Neural cell (in vitro differentiated cells): ENCODE measurements around the gene VAMP8. TPM values are rescaled to one million over a fixed set of nuclear protein-coding genes. Genes with fewer than 3 reads are reported as not detected.
A peak's percentile ranks its signal among the peaks of the same experiment; 100 is the strongest.

ENCODE experiments used
- H2AFZ ChIP-seq: fragments of 200-600, 300-800 bp; sonication (generic), shearing (Covaris generic); 2 replicates; pipeline ENCODE4 v1.6.0; 2014; ENCODE audit warnings: low read depth, mild to moderate bottlenecking, antibody characterized with exemption, low read length, moderate library complexity
- H3F3A ChIP-seq: fragments of 200-600 bp; shearing (Covaris generic); 2 replicates; pipeline ENCODE4 v1.6.1; 2016; ENCODE audit warnings: mild to moderate bottlenecking, moderate library complexity, mixed read lengths, antibody characterized with exemption, low read length; ENCODE audit not compliant: insufficient read depth, poor library complexity, severe bottlenecking
- H3K27ac ChIP-seq: fragments of 200-600, 300-800 bp; sonication (generic), shearing (Covaris generic); 2 replicates; pipeline ENCODE4 v1.5.1; 2014; ENCODE audit warnings: mild to moderate bottlenecking, low read length, moderate library complexity
- H3K27me3 ChIP-seq: fragments of 300-800, 200-600 bp; sonication (generic), shearing (Covaris generic); 2 replicates; pipeline ENCODE4 v1.6.0; 2014; ENCODE audit warnings: mild to moderate bottlenecking, low read depth, low read length, moderate library complexity; ENCODE audit not compliant: insufficient read depth
- H3K36me3 ChIP-seq: fragments of 300-800, 200-600 bp; sonication (generic), shearing (Covaris generic); 2 replicates; pipeline ENCODE4 v1.5.1; 2014; ENCODE audit warnings: mild to moderate bottlenecking, antibody characterized with exemption, low read length, moderate library complexity; ENCODE audit not compliant: insufficient read depth
- H3K4me2 ChIP-seq: fragments of 300-800, 200-600 bp; sonication (generic), shearing (Covaris generic); 2 replicates; pipeline ENCODE4 v1.6.0; 2014; ENCODE audit warnings: mild to moderate bottlenecking, low read length
- H3K4me3 ChIP-seq: fragments of 300-800, 200-600 bp; sonication (generic), shearing (Covaris generic); 2 replicates; pipeline ENCODE4 v1.5.1; 2014; ENCODE audit warnings: mild to moderate bottlenecking, low read length, moderate library complexity
- H3K79me2 ChIP-seq: fragments of 200-600 bp; shearing (Covaris generic); replicated peaks from 2 replicates; pipeline ENCODE4 v1.6.0; 2014; ENCODE audit warnings: mild to moderate bottlenecking, low read length, moderate library complexity; ENCODE audit not compliant: insufficient read depth
- H3K9ac ChIP-seq: fragments of 300-800, 200-600 bp; sonication (generic), shearing (Covaris generic); 2 replicates; pipeline ENCODE4 v1.6.1; 2016; ENCODE audit warnings: mild to moderate bottlenecking, low read length, mixed read lengths
- H3K9me2 ChIP-seq: fragments of 200-600 bp; shearing (Covaris generic); 2 replicates; pipeline ENCODE4 v1.6.1; 2016; ENCODE audit warnings: mild to moderate bottlenecking, low read length, mixed read lengths; ENCODE audit not compliant: insufficient read depth
- H3K9me3 ChIP-seq: fragments of 200-600, 300-800 bp; sonication (generic), shearing (Covaris generic); 2 replicates; pipeline ENCODE4 v1.6.1; 2016; ENCODE audit warnings: mild to moderate bottlenecking, mixed run types, low read length, moderate library complexity, mixed read lengths
- H4K20me1 ChIP-seq: fragments of 200-600 bp; shearing (Covaris generic); 2 replicates; pipeline ENCODE4 v1.6.1; 2016; ENCODE audit warnings: mild to moderate bottlenecking, mixed run types; ENCODE audit not compliant: insufficient read depth
- CTCF ChIP-seq: fragments of 450-650 bp; IDR thresholded peaks from 2 replicates; pipeline ENCODE4 v1.5.1; 2014; ENCODE audit warnings: antibody characterized with exemption, mild to moderate bottlenecking, moderate library complexity; ENCODE audit not compliant: poor library complexity, severe bottlenecking
- EP300 ChIP-seq: fragments of 450-650 bp; conservative IDR thresholded peaks from 2 replicates; pipeline ENCODE4 v1.6.1; 2014; ENCODE audit warnings: antibody characterized with exemption, mild to moderate bottlenecking, moderate library complexity; ENCODE audit not compliant: poor library complexity, severe bottlenecking
- EZH2 ChIP-seq: fragments of 200-600, 300-800 bp; shearing (Covaris generic), sonication (generic); IDR thresholded peaks from 2 replicates; pipeline ENCODE4 v1.6.1; 2014; ENCODE audit warnings: antibody characterized with exemption, low read length, borderline replicate concordance, mild to moderate bottlenecking; ENCODE audit not compliant: insufficient read depth, poor library complexity, severe bottlenecking
- MXI1 ChIP-seq: fragments of 450-650 bp; conservative IDR thresholded peaks from 2 replicates; pipeline ENCODE4 v1.6.1; 2014; ENCODE audit warnings: antibody characterized with exemption, mild to moderate bottlenecking; ENCODE audit not compliant: poor library complexity, severe bottlenecking
- POLR2AphosphoS5 ChIP-seq: IDR thresholded peaks from 2 replicates; pipeline ENCODE4 v1.6.1; 2012
- RAD21 ChIP-seq: fragments of 450-650 bp; conservative IDR thresholded peaks from 2 replicates; pipeline ENCODE4 v1.6.1; 2014; ENCODE audit warnings: antibody characterized with exemption, mild to moderate bottlenecking, moderate library complexity
- REST ChIP-seq: IDR thresholded peaks from 2 replicates; pipeline ENCODE4 v1.6.1; 2012; ENCODE audit warnings: borderline replicate concordance
- SMC3 ChIP-seq: fragments of 450-650 bp; conservative IDR thresholded peaks from 2 replicates; pipeline ENCODE4 v1.6.1; 2014; ENCODE audit warnings: antibody characterized with exemption, mild to moderate bottlenecking, moderate library complexity; ENCODE audit not compliant: poor library complexity
- TAF1 ChIP-seq: IDR thresholded peaks from 2 replicates; pipeline ENCODE4 v1.6.1; 2012; ENCODE audit warnings: low read depth
- polyA plus RNA-seq: library from polyadenylated mRNA; depleted of rRNA; stranded (reverse); fragments of >200 nt; gene quantifications from 2 replicates; pipeline ENCODE4 v1.2.3, GENCODE V29; 2014

Gene VAMP8
- polyA plus RNA-seq, 1 donor from 2014 or later, result not detected

- peaks cover 11% of the 10 kb centered on the region for H3K79me2 ChIP-seq
- no peak overlapping the region for H3K9ac ChIP-seq
- no peak for TF ChIP-seq CTCF
- TF ChIP-seq EP300, result no peak
- no peak for TF ChIP-seq TAF1
- TF ChIP-seq POLR2AphosphoS5, result no peak
- TF ChIP-seq REST, result no peak
- no peak for TF ChIP-seq RAD21
- no peak for TF ChIP-seq MXI1
- TF ChIP-seq SMC3, result no peak
- no peak for TF ChIP-seq EZH2
- no peaks in the 10 kb centered on the region for H3K9me3 ChIP-seq
- no peaks in the 10 kb centered on the region for H3K27me3 ChIP-seq
- H3K4me3 ChIP-seq, result no peak overlapping the region
- H3K4me2 ChIP-seq, result no peak overlapping the region
- no peaks in the 10 kb centered on the region for H3K36me3 ChIP-seq
- H2AFZ ChIP-seq, result no peak overlapping the region
- no peaks in the 10 kb centered on the region for H4K20me1 ChIP-seq
- H3K27ac ChIP-seq, result no peak overlapping the region
- no peaks in the 10 kb centered on the region for H3F3A ChIP-seq
- no peaks in the 10 kb centered on the region for H3K9me2 ChIP-seq
Measured at GRCh38 chr2:85600235-85600575, 22.8 kb downstream of the VAMP8 start.

- no peaks in the 10 kb centered on the region for H4K20me1 ChIP-seq
- TF ChIP-seq REST (no peak), EP300 (no peak), SMC3 (no peak), POLR2AphosphoS5 (no peak), EZH2 (no peak), MXI1 (no peak), CTCF (no peak), RAD21 (no peak), TAF1 (no peak)
- no peaks in the 10 kb centered on the region for H3K27me3 ChIP-seq
- H3K4me2 ChIP-seq, result no peak overlapping the region
- H3K9ac ChIP-seq, result peak overlapping the region; percentile 59
- H3K79me2 ChIP-seq, result peaks cover 5% of the 10 kb centered on the region
- no peaks in the 10 kb centered on the region for H3K9me2 ChIP-seq
- no peak overlapping the region for H3K27ac ChIP-seq
- H2AFZ ChIP-seq, result no peak overlapping the region
- H3K4me3 ChIP-seq, result peak overlapping the region; percentile 77
- no peaks in the 10 kb centered on the region for H3K9me3 ChIP-seq
- no peaks in the 10 kb centered on the region for H3F3A ChIP-seq
- no peaks in the 10 kb centered on the region for H3K36me3 ChIP-seq
Measured at GRCh38 chr2:85600951-85601770, 23.8 kb downstream of the VAMP8 start.
